ENCODE results near the gene SLC14A1. TPM values are rescaled to one million over a fixed set of nuclear protein-coding genes. Genes with fewer than 3 reads are reported as not detected.

SLC14A1 gene
- total and polyA plus RNA-seq, 2 of the 8 experiments (the other 6 are each of a cell fraction or from before 2014, with no cell fraction given), result 0.18 TPM; not detected in 1

DNA sequence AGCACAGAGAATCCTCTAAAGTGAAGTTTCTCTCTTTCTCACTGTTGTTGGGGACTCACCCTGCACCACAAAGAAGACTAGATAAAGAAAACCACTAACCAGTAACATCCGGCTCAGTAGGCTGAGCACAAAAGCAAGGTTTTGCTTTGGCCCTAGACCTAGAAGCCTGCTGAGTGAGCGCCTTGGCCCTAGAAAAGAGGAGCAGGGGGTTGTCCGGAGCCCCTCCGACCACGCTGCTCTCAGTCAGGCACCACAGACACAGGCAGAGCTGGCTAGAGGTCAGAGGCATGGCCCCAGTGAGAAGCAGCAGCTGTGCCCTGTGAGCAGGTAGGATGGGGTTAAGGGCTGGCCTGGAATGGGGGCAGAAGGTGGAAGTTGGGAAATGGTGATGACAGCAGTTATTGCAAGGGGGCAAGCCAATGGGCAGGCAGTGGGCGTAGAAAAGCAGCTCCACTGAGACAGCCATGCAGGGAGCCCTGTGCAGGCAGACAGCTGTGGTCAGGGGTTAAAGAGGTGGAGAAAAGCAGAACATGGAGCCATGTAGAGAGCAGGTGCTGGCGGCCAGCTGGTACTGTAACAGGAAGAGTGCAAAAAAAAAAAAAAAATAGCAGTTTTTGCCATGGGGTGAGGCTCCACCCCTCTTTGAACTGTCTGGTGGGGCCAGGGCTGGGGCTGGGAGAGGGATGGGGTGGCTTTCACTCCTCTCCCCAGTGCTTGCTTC lies 36.9 kb upstream of the SLC14A1 start:
- ChIA-PET POLR2A (ENCODE audit: partially characterized antibody) (no interaction called here), CTCF (ENCODE audit: partially characterized antibody) (interaction anchor here (0.6 to 7.6 kb wide), 13 partner anchors 8 to 288 kb away, joined by 3 to 83 read pairs (median 4); no protein-coding TSS in a partner anchor)
- 0 out of 2 replicates have a peak overlapping the region, but pooled peaks have one; percentile 83 for H2BK15ac ChIP-seq (ENCODE audit: low read length)
- H3K56ac ChIP-seq (replicated peaks; ENCODE audit: insufficient read length, low read depth, low read length), result no peak overlapping the region
- no peak overlapping the region for H2AFZ ChIP-seq (ENCODE audit: low read length)
- no peak overlapping the region for H2BK5ac ChIP-seq (ENCODE audit: low read depth, low read length)
- no peaks in the 10 kb centered on the region for H3K23me2 ChIP-seq (ENCODE audit: low read depth, low read length)
- no peaks in the 10 kb centered on the region for H3K79me1 ChIP-seq (ENCODE audit: low read depth, low read length)
- no peak overlapping the region for H3K18ac ChIP-seq (ENCODE audit: extremely low read depth, low read length)
- no peak overlapping the region for H3K9ac ChIP-seq (replicated peaks in 1 of 4; ENCODE audit: extremely low read depth in 1 of 4, low read depth in 3 of 4, low read length in 3 of 4)
- H2BK12ac ChIP-seq (ENCODE audit: low read depth, low read length), result no peak overlapping the region
- H3K9me3 ChIP-seq (ENCODE audit: insufficient read depth in 2 of 2, low read depth in 1 of 2, low read length in 1 of 2), result no peaks in the 10 kb centered on the region
- H3K27me3 ChIP-seq (replicated peaks in 1 of 4; ENCODE audit: control insufficient read depth in 3 of 4, extremely low read depth in 1 of 4, insufficient read depth in 3 of 4, low read length in 3 of 4), result no peaks in the 10 kb centered on the region
- no peak overlapping the region for H3K4me2 ChIP-seq (ENCODE audit: insufficient read depth in 1 of 2, low read depth in 2 of 2, low read length in 2 of 2)
- H4K20me1 ChIP-seq (replicated peaks in 1 of 2; ENCODE audit: control insufficient read depth in 1 of 2, insufficient read depth in 2 of 2, low read length in 2 of 2), result no peaks in the 10 kb centered on the region
- DNase-seq (ENCODE audit: low read depth in 1 of 2, low spot score in 2 of 2), result peak in 1 of 2 experiments; percentile 50
- H3K14ac ChIP-seq (ENCODE audit: insufficient read length), result no peak overlapping the region
- H2BK20ac ChIP-seq (ENCODE audit: low read length), result 0 out of 2 replicates have a peak overlapping the region, but pooled peaks have one; percentile 41
- H4K8ac ChIP-seq (ENCODE audit: extremely low read depth, insufficient read depth, low read length), result peak overlapping the region; percentile 81; the same call in 1 of the 2 replicates
- no peak overlapping the region for H2AK5ac ChIP-seq (ENCODE audit: low read depth, low read length)
- no peak overlapping the region for H3K4ac ChIP-seq (replicated peaks; ENCODE audit: insufficient read length, low read depth, low read length)
- no peak overlapping the region for H2BK120ac ChIP-seq (replicated peaks; ENCODE audit: low read depth, low read length)
- 84% methylated on average over 7 of the region's 7 CpGs; no CpG with 5 or more reads in 1 of the 2 experiments for WGBS, 2 experiments (ENCODE audit: extremely low coverage in 1 of 2, insufficient coverage in 1 of 2, insufficient read length in 1 of 2, insufficient replicate concordance in 2 of 2, low coverage in 1 of 2, low lambda C conversion rate in 2 of 2, missing lambda C conversion rate in 1 of 2)
- H3K23ac ChIP-seq (ENCODE audit: insufficient read length), result no peak overlapping the region
- H4K91ac ChIP-seq (replicated peaks; ENCODE audit: insufficient read length, low read length), result peak overlapping the region; percentile 44
- no peak overlapping the region for H3K4me3 ChIP-seq (ENCODE audit: extremely low read depth in 1 of 4, insufficient read depth in 2 of 4, low read depth in 3 of 4, low read length in 4 of 4)
- peaks cover 7 to 15% (median 12%) of the 10 kb centered on the region in 4 experiments for H3K4me1 ChIP-seq (replicated peaks in 1 of 4; ENCODE audit: control insufficient read depth in 3 of 4, insufficient read depth in 4 of 4, low read length in 3 of 4)
- H3K79me2 ChIP-seq (ENCODE audit: control insufficient read depth in 1 of 2, insufficient read depth in 2 of 2, low read length in 2 of 2), result no peaks in the 10 kb centered on the region
- no peak for FAIRE-seq
- no peak overlapping the region for H4K5ac ChIP-seq (ENCODE audit: insufficient read length, low read depth, low read length)
- 0 out of 2 replicates have a peak overlapping the region, but pooled peaks have one; percentile 11 for H3K27ac ChIP-seq (ENCODE audit: low read depth, low read length)
- H3K36me3 ChIP-seq (ENCODE audit: control insufficient read depth in 2 of 4, insufficient read depth in 4 of 4, low read length in 3 of 4), result no peaks in the 10 kb centered on the region
- TF ChIP-seq EGR1 (IDR thresholded peaks at IDR 0.05; ENCODE audit: borderline replicate concordance, low read depth, low read length) (no peak), CHD1 (IDR thresholded peaks at IDR 0.05; ENCODE audit: low read depth, low read length) (no peak), NANOG (IDR thresholded peaks at IDR 0.05; ENCODE audit: insufficient read depth, low read depth, low read length, poor library complexity, severe bottlenecking) (no peak), POLR2AphosphoS5 (IDR thresholded peaks at IDR 0.05; ENCODE audit: low read depth, low read length) (no peak), SIN3A (conservative IDR thresholded peaks at IDR 0.05 in 1 of 2, IDR thresholded peaks at IDR 0.05 in 1 of 2; ENCODE audit: low read depth in 1 of 2, low read length in 2 of 2) (no peak), SIX5 (IDR thresholded peaks at IDR 0.05; ENCODE audit: low read depth, low read length) (no peak), POLR2A (IDR thresholded peaks at IDR 0.05; ENCODE audit: control extremely low read depth in 1 of 2, low read depth in 2 of 2, low read length in 2 of 2) (no peak), FOSL1 (IDR thresholded peaks at IDR 0.05; ENCODE audit: insufficient read depth, low read depth, low read length) (no peak), TAF1 (IDR thresholded peaks at IDR 0.05; ENCODE audit: low read depth, low read length) (no peak), BACH1 (IDR thresholded peaks at IDR 0.05; ENCODE audit: low read length) (no peak), SAP30 (IDR thresholded peaks at IDR 0.05; ENCODE audit: insufficient read depth, insufficient replicate concordance, low read length) (no peak), SP1 (IDR thresholded peaks at IDR 0.05; ENCODE audit: low read depth, low read length) (no peak)
